HEK293 (cell line): Measurements from ENCODE around the gene FUCA1.

Experiments used
- ZEB2 ChIP-seq: fragments of 450-650 bp; formaldehyde crosslinking; IDR thresholded peaks from 2 replicates; pipeline ENCODE4 v1.5.1; 2016; ENCODE audit warnings: missing biosample characterization, missing genetic modification characterization
- ZFP37 ChIP-seq: fragments of 450-650 bp; formaldehyde crosslinking; IDR thresholded peaks from 2 replicates; pipeline ENCODE4 v1.5.1; 2016; ENCODE audit warnings: missing biosample characterization, missing genetic modification characterization

DNA sequence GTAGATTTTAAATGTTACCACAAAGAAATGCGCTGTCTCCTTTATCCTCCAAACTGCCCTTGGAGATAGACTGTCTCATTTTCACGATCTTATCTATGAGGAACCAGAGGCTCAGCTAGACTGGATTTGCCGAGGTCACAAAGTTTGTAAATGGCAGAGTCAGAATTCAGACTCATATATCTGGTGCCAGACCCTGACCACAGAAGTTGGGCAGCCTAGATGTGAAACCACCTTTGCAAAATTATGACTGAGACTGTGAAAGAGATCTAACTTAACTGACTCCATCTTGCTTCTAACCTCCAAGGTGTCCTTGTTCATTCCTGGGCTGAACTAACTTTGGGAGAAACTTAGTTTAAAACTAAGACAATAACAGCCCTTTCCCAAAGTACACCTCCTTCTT, 31.0 kb upstream of the FUCA1 start:
- TF ChIP-seq ZEB2 (no peak), ZFP37 (tag by site-specific recombination) (no peak)
